HepG2 (cell line): ENCODE data around the gene CACNA1D.

Experiments
- MTA3 ChIP-seq: sonication (generic); formaldehyde crosslinking; IDR thresholded peaks from 2 replicates; pipeline ENCODE4 v1.4.0; 2020; ENCODE audit warnings: missing genetic modification reagents
- NFKBIZ ChIP-seq: IDR thresholded peaks from 2 replicates; pipeline ENCODE4 v1.6.1; 2018; ENCODE audit warnings: missing genetic modification reagents, missing compliant biosample characterization
- NR2C2 ChIP-seq: sonication (generic); formaldehyde crosslinking; IDR thresholded peaks from 2 replicates; pipeline ENCODE4 v1.4.0; 2020; ENCODE audit warnings: missing genetic modification reagents, mild to moderate bottlenecking, moderate library complexity, borderline replicate concordance
- RBM39 ChIP-seq: fragments of 200-400 bp; formaldehyde crosslinking; IDR thresholded peaks from one replicate; pipeline ENCODE4 v1.6.1; 2018; ENCODE audit warnings: antibody characterized with exemption, mild to moderate bottlenecking, low read depth, low read length; ENCODE audit not compliant: poor library complexity, severe bottlenecking
- TP53 ChIP-seq: sonication (generic); formaldehyde crosslinking; conservative IDR thresholded peaks from 2 replicates; pipeline ENCODE4 v1.4.0; 2020; ENCODE audit warnings: missing genetic modification reagents
- ZNF207 ChIP-seq: fragments of 450-650 bp; IDR thresholded peaks from 2 replicates; pipeline ENCODE4 v1.6.1; 2016; ENCODE audit warnings: antibody characterized with exemption, borderline replicate concordance
- ZNF577 ChIP-seq: sonication (generic); formaldehyde crosslinking; IDR thresholded peaks from 2 replicates; pipeline ENCODE4 v1.4.0; 2020; ENCODE audit warnings: mild to moderate bottlenecking, low read depth, missing genetic modification reagents, borderline replicate concordance
- TF ChIP-seq, protein P1 (sequence below): sonication (generic); formaldehyde crosslinking; IDR thresholded peaks from 2 replicates; pipeline ENCODE4 v1.9.0; 2022; ENCODE audit warnings: missing genetic modification reagents, mild to moderate bottlenecking, borderline replicate concordance
- TF ChIP-seq, protein P2 (sequence below), 2 experiments: sonication (generic) in 1 of 2; formaldehyde crosslinking in 1 of 2; IDR thresholded peaks; 2 replicates each; pipeline versions ENCODE4 v1.5.1 to v1.6.1; 2011 to 2020; ENCODE audit warnings: borderline replicate concordance in 1 of 2, low read depth in 1 of 2, low read length in 1 of 2, mild to moderate bottlenecking in 1 of 2, missing genetic modification reagents in 1 of 2, moderate library complexity in 1 of 2

DNA sequence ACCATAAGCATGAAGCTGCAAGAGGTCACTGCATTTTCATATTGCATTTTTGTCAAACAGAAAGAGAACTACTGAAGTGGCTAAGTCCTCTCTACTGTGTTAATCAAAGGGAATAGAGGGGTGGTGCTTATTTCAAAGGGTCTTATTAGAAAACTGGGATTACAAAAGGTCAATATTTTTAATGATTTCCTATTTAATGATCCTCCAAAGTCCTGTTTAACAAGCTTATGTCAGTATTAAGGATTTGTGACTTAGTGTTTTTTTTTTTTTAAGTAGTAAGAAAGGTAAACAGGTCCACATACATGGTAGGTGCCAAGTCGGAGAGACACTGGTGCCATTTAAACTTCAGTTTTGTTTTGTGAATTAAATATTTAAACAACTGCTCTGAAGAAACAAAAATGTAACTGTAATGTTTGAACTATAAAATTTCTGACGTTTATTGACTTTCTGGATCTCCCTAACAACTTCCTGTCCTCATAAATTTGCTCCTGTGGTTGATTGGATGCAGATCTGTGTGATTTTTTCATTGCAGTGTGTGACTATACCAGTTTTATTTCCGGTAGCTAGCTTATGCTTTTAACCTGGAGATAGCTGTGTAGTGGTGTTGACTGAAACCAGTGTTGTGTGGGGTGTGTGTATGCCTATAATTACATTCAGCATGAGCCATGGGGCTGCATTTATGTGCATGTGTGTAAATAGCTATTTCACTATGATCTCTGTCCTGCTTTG, 8.6 kb upstream of the CACNA1D start:
- no peak for TF ChIP-seq ZNF577 (CRISPR knock-in tag)
- TF ChIP-seq, protein P1, sequence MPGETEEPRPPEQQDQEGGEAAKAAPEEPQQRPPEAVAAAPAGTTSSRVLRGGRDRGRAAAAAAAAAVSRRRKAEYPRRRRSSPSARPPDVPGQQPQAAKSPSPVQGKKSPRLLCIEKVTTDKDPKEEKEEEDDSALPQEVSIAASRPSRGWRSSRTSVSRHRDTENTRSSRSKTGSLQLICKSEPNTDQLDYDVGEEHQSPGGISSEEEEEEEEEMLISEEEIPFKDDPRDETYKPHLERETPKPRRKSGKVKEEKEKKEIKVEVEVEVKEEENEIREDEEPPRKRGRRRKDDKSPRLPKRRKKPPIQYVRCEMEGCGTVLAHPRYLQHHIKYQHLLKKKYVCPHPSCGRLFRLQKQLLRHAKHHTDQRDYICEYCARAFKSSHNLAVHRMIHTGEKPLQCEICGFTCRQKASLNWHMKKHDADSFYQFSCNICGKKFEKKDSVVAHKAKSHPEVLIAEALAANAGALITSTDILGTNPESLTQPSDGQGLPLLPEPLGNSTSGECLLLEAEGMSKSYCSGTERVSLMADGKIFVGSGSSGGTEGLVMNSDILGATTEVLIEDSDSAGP (CRISPR knock-in tag): no peak
- no peak for TF ChIP-seq ZNF207
- TF ChIP-seq NFKBIZ (CRISPR knock-in tag): no peak
- no peak for TF ChIP-seq TP53 (CRISPR knock-in tag)
- TF ChIP-seq, protein P2, sequence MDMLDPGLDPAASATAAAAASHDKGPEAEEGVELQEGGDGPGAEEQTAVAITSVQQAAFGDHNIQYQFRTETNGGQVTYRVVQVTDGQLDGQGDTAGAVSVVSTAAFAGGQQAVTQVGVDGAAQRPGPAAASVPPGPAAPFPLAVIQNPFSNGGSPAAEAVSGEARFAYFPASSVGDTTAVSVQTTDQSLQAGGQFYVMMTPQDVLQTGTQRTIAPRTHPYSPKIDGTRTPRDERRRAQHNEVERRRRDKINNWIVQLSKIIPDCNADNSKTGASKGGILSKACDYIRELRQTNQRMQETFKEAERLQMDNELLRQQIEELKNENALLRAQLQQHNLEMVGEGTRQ (IDR thresholded peaks at IDR 0.05; ENCODE audit: low read depth, low read length): no peak
- TF ChIP-seq, protein P2 (CRISPR knock-in tag; IDR thresholded peaks at IDR 0.05; ENCODE audit: borderline replicate concordance): no peak
- no peak for TF ChIP-seq RBM39
- TF ChIP-seq MTA3 (CRISPR knock-in tag): no peak
- no peak for TF ChIP-seq NR2C2 (CRISPR knock-in tag)
